NCI-H748 (cell line): ENCODE measurements around the gene DYSF.
"Not testable (repeated sequence)": the region's sequence is repeated elsewhere in the genome, so short reads cannot be mapped to it uniquely, and the experiment has no call there.

Experiments
- DNase-seq: peaks from one replicate; lab custom pipeline; 2025; ENCODE audit not compliant: unreplicated experiment; lab: John Stamatoyannopoulos, UW

The DYSF gene

DNA sequence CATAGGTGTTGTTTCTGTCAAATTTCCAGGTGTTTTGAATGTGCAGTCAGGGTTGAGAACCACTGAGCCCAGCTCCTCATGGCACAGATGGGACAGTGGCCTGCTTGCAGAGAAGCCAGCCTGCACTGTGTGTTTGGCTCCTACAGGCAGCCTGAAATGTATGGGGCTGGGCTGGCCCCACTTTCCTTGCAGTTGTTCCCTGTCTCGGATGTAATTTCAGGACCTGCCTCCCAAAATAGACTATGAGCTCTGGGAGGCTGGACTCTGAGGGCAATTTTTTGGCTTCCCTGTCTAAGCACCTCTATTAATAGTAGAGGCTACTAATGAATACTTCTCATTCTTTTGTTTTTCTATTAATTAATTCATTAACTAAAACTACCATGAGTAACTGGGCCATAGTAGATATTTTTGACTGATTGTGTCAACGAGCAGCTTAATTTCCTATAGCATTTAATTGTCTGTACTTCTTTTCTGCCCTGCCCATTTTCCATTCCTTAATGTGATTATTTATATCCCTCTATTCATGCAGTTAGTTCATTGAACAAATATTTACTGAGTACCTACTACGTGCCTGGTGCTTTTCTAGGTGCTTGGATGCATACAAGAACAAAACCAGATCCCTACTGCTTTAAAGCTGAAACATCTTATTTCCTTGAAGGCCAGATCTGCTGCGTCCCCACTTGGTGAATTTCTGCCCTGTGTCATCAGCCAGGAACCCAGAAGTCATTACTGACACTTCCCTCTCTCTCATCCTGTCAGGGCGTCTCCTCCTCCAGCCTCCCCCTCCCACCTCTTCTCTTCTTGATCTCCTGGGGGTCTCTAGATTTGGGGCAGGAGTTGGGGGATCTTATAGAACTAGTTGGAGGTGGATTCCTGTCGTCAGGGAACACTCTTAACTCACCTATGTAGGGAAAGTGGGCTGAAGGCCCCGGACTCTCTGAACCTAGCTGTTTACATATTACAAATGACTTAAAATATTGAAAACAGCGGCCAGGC, 16.3 kb downstream of the DYSF start:
- no peak for DNase-seq

DNA sequence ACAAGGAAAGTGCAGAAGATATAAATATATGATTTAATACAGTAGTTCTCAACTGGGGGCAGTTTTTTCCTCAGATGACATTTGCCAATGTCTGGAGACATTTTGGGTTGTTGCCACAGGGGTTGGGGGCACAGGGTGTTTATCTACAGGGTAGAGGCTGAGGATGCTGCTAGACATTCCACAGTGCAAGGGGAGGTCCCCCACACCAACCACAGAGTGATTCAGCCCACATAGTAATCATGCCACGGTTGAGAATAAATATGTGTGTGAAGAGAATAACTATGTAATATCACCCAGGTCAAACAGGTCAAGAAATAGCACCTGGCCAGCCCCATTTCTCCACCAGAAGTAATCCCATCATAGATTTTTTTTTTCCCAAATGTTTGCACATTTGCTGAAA, 17.9 kb downstream of the DYSF start:
- DNase-seq: no peak

DNA sequence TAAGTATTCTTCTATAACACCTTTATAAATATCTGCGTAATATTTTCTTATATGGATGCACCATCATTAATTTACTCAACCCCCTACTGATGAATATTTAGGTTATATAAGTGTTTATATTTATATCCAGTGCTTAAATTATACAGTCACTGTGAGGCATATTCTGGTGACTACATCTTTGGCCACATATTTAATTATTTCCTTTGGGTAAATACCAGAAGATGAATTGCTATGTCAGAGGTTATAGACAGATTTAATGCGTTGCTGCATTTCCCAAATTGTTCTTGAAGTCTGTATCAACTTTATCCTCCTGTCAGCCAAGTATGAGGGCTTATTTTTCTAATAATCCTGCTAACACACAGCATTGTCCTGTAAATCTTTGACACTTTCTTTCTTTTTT, 18.7 kb downstream of the DYSF start:
- DNase-seq: no peak

- no peak for DNase-seq
Measured at GRCh38 chr2:71473346-71474031, 20.1 kb downstream of the DYSF start.

DNA sequence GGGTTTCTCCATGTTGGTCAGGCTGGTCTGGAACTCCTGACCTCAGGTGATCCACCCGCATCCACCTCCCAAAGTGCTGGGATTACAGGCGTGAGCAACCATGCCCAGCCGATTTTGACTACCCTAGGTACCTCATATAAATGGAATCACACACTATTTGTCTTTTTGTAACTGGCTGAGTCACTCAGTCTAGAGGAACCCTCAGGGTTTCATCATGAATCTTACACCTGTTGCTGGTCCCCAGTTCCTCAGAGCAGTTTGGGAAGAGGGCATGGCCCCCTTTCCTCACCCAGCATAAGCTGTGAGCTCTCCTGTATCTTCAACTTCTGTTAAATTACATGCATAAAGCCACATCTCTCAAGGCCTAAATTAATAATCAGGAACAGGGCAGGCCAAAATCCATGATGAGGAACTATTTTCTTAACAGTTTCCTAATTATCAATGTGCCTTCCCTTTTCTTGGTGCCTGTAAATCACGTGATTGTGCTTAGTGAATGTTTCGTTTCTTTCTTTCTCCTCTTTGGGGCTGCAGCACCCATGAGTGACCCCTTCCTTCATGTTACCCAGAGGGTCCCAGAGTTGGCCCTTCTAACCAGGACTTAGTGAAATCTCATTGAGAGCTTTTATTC, 20.9 kb downstream of the DYSF start:
- DNase-seq: no peak

DNA sequence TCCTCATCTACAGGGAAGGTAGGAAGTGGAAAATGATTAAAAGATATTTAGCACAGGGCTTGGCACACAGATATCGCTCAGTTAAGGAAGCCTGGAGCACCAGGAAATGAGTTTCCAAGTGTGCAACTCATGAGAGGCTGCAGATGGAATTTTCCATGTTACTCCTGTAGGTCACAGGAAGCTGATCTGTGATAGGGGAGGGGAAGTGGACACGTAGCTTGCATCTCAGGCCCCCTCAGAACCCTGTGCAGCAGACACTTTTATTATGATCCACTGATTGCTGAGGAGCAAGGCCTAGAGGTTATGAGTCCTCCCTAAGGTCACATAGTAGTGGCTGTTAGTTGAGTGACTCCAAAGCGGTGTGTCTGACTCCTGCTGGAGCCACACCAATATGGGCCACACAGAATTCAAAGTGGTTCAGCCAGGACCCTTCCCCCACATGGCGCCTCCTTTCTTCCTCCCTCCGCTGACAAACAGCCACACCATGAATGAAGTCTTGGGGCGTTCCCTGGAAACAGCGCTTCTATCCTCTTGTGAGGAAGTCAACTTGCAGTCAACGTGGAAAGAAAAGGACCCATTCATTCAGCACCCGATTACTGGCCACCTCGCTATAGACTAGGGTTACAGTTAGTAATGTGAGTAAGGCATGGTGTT, 21.5 kb downstream of the DYSF start:
- DNase-seq: no peak

DNA sequence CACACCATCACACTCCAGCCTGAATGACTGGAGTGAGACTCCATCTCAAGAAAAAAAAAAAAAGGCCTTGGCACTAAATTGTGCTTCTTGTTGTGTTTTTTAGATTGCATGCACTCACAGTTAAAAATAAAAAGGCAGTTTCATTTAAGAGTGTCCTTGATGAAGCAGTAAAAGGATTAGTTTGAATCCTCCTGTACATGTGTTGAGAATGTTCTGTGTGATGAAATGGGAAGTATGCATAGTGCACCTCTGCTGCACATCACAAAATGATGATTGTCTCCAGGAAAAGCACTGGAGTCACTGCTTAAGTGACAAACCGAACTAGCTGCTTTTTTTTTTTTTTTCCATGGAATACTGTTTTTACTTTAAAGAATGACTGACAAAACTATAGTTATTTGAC, 23.1 kb downstream of the DYSF start:
- DNase-seq: no peak

DNA sequence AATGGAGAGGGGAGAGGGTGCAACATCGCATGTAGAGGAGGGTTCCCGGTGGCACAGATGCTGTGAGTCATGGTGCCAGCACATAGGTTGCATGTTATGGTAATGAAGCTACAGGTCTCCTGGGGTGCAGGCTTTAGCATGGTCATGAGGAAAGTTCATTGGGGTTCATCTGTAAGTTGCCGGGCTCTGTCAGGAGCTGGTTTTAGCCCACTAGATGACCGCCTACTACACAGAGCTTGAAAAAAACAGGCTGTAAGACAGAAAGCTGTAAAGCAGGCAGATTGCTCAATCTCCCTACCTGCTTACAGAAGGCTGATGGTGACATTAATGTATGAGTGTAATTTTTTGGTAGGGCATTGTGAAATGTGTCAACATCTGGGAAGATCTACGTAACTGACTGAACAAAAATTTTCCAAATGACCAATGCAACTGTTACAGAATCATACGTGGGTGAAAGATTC, 23.9 kb downstream of the DYSF start:
- no peak for DNase-seq

GRCh38 chr2:71478806-71479205, 25.4 kb downstream of the DYSF start:
- no peak for DNase-seq

DNA sequence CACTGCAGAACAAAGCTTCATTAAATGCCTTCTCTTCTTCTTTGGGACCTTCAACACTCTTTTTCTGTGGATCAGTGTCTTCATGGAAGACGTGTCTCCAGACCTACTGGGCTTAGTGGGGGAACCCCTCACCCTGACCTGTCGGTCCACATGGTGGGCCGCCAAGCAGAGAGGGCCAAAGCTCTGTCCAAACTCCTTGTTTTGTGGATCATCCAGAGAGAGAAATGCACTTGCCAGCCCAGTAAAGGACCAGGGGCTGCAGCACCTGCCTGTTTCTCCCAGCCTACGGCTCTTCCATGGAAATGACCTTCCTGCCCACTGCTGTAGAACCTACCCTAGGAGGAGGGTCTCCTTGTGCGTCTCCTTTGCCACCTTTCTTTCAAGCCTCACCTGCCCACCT, 25.9 kb downstream of the DYSF start:
- DNase-seq: no peak

DNA sequence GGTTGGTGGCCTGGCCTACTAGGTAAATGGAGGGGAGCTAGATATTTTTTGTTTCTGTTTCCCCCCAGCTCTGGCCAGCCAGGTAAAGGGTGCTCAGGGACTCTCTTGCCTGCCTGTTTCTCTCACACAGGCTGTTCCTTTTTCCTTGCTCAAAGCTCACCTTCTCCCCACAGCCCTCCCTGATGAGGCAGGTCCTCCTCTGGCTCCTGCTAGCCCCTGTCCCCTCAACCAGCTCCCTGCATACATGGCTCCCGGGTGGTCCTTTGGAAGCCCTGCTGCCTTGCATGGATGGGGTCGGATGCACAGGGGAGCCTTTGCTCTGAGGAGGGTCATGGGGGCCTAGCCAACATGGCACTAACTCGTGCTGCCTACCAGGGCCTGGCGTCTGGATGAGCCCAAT, 27.8 kb downstream of the DYSF start:
- no peak for DNase-seq

GRCh38 chr2:71482055-71482454, 28.7 kb downstream of the DYSF start:
- DNase-seq: no peak

GRCh38 chr2:71483246-71483645, 29.9 kb downstream of the DYSF start:
- DNase-seq: no peak

- DNase-seq: no peak
Measured at GRCh38 chr2:71484354-71484753, 31.0 kb downstream of the DYSF start.

DNA sequence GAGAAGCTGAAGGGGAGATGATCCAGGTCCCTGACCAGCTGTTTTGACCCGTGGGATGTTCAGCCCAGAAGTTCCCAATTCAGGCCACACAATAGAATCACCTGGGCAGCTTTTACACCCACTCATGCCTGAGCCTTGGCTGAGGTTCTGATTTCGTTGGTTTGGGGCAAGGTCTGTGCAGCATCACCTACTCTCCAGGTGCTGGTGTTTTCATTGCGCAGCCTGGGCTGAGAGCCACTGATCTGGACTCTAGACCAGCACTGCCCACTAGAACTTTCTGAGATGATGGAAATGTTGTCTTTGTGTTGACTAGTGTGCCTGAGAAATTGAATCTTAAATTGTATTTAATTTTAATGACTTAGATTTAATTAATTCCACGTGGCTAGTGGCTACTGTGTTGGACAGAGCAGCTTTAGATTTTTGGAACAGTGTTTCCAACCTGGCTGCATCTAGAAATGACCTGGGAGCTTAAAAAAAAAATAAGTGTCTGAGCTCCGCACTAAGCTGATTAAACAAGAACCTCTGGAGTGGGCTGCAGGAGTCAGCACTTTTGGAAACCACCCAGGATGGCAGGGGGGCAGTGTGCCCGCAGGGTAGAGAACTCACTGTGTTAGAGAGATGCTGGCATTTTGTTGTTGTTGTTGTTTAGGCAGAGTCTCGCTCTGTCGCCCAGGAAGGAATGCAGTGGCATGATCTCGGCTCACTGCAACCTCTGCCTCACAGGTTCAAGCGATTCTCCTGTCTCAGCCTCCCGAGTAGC, 33.7 kb downstream of the DYSF start:
- no peak for DNase-seq

DNA sequence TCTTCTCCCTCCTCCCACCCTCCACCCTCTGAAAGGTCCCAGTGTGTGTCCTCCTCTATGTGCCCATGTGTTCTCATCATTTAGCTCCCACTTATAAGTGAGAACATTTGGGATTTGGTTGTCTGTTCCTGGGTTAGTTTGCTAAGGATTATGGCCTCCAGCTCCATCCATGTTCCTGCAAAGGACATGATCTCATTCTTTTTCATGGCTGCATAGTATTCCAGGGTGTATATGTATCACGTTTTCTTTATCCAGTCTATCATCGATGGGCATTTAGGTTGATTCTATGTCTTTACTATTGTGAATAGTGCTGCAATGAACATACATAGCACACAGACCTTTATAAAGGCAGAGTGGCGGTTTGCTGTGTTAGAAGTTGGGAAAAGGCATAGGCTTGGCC, 38.2 kb downstream of the DYSF start:
- DNase-seq: not testable (repeated sequence)

GRCh38 chr2:71492112-71492511, 38.8 kb downstream of the DYSF start:
- DNase-seq: no peak

GRCh38 chr2:71494091-71494490, 40.7 kb downstream of the DYSF start:
- peak; percentile 12 for DNase-seq

DNA sequence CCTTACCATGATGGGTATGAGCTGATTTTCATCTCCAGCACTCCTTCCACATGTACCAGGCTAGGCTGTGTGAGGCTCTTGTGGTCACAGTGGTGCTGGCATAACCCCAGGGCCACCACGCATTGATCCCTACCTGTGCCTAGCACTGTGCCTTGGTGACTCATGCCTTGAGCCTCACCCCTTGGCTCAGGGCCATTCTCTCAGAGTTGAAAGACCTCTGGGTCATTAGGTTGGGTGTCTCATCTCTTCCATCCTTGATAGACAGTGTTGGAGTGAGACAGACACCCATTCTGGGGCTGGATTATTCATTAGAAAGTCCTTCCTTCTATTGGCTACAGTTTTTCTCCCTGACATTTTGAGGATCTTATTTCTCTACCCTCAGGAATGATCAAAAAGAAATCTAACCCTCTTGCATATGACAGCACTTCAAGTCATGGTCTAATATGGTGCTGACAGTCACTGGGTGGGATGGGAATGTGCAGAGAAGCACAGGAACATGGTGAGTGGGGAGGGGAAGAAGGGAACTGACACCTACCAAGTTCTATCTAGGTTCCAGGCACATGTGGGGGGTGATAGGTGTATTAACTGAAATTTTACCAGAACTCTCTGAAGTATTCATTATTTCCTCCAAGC, 41.3 kb downstream of the DYSF start:
- DNase-seq: no peak

- no peak for DNase-seq
Measured at GRCh38 chr2:71496156-71496770, 42.9 kb downstream of the DYSF start.
